ENCODE results near the gene BRK1.

DNA sequence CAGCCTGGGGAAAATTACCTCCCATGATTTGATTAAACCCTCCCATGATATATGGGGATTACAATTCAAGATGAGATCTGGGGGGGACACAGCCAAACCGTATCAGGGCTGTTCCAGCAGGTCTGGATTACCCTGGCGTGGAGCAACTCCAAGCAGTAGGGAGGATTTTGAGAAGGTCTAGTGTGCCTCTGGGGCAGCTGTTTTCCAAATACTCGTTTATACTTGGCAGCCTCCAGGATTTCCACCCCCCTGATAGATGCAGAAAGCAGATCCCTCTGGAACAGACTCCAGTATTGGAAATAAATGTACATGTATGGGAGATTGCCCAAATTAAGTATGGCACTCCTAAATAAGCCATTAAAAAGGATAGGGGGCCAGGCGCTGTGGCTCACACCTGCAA is 41.6 kb downstream of the BRK1 start:
- TF ChIP-seq TBP (optimal IDR thresholded peaks at IDR 0.05; ENCODE audit: low read depth, low read length): no peak
- no peak for TF ChIP-seq FOXP1 (CRISPR knock-in tag; IDR thresholded peaks at IDR 0.05)
- TF ChIP-seq, protein P1, sequence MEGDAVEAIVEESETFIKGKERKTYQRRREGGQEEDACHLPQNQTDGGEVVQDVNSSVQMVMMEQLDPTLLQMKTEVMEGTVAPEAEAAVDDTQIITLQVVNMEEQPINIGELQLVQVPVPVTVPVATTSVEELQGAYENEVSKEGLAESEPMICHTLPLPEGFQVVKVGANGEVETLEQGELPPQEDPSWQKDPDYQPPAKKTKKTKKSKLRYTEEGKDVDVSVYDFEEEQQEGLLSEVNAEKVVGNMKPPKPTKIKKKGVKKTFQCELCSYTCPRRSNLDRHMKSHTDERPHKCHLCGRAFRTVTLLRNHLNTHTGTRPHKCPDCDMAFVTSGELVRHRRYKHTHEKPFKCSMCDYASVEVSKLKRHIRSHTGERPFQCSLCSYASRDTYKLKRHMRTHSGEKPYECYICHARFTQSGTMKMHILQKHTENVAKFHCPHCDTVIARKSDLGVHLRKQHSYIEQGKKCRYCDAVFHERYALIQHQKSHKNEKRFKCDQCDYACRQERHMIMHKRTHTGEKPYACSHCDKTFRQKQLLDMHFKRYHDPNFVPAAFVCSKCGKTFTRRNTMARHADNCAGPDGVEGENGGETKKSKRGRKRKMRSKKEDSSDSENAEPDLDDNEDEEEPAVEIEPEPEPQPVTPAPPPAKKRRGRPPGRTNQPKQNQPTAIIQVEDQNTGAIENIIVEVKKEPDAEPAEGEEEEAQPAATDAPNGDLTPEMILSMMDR (IDR thresholded peaks at IDR 0.05 in 2 of 3, conservative IDR thresholded peaks at IDR 0.05 in 1 of 3; ENCODE audit: insufficient read depth in 2 of 3, low read depth in 1 of 3, low read length in 3 of 3): no peak
- no peak for TF ChIP-seq EP300 (IDR thresholded peaks at IDR 0.05; ENCODE audit: low read length)
- TF ChIP-seq RNF2 (IDR thresholded peaks at IDR 0.05): no peak
- TF ChIP-seq, protein P2, sequence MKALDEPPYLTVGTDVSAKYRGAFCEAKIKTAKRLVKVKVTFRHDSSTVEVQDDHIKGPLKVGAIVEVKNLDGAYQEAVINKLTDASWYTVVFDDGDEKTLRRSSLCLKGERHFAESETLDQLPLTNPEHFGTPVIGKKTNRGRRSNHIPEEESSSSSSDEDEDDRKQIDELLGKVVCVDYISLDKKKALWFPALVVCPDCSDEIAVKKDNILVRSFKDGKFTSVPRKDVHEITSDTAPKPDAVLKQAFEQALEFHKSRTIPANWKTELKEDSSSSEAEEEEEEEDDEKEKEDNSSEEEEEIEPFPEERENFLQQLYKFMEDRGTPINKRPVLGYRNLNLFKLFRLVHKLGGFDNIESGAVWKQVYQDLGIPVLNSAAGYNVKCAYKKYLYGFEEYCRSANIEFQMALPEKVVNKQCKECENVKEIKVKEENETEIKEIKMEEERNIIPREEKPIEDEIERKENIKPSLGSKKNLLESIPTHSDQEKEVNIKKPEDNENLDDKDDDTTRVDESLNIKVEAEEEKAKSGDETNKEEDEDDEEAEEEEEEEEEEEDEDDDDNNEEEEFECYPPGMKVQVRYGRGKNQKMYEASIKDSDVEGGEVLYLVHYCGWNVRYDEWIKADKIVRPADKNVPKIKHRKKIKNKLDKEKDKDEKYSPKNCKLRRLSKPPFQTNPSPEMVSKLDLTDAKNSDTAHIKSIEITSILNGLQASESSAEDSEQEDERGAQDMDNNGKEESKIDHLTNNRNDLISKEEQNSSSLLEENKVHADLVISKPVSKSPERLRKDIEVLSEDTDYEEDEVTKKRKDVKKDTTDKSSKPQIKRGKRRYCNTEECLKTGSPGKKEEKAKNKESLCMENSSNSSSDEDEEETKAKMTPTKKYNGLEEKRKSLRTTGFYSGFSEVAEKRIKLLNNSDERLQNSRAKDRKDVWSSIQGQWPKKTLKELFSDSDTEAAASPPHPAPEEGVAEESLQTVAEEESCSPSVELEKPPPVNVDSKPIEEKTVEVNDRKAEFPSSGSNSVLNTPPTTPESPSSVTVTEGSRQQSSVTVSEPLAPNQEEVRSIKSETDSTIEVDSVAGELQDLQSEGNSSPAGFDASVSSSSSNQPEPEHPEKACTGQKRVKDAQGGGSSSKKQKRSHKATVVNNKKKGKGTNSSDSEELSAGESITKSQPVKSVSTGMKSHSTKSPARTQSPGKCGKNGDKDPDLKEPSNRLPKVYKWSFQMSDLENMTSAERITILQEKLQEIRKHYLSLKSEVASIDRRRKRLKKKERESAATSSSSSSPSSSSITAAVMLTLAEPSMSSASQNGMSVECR (CRISPR knock-in tag; IDR thresholded peaks at IDR 0.05): no peak
- TF ChIP-seq, protein P3, sequence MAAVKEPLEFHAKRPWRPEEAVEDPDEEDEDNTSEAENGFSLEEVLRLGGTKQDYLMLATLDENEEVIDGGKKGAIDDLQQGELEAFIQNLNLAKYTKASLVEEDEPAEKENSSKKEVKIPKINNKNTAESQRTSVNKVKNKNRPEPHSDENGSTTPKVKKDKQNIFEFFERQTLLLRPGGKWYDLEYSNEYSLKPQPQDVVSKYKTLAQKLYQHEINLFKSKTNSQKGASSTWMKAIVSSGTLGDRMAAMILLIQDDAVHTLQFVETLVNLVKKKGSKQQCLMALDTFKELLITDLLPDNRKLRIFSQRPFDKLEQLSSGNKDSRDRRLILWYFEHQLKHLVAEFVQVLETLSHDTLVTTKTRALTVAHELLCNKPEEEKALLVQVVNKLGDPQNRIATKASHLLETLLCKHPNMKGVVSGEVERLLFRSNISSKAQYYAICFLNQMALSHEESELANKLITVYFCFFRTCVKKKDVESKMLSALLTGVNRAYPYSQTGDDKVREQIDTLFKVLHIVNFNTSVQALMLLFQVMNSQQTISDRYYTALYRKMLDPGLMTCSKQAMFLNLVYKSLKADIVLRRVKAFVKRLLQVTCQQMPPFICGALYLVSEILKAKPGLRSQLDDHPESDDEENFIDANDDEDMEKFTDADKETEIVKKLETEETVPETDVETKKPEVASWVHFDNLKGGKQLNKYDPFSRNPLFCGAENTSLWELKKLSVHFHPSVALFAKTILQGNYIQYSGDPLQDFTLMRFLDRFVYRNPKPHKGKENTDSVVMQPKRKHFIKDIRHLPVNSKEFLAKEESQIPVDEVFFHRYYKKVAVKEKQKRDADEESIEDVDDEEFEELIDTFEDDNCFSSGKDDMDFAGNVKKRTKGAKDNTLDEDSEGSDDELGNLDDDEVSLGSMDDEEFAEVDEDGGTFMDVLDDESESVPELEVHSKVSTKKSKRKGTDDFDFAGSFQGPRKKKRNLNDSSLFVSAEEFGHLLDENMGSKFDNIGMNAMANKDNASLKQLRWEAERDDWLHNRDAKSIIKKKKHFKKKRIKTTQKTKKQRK (IDR thresholded peaks at IDR 0.05; ENCODE audit: borderline replicate concordance, low read depth, low read length): no peak
- no peak for TF ChIP-seq SMARCA4 (IDR thresholded peaks at IDR 0.05)
- TF ChIP-seq TARDBP (IDR thresholded peaks at IDR 0.05): no peak
- no peak for TF ChIP-seq MTA1 (IDR thresholded peaks at IDR 0.05; ENCODE audit: borderline replicate concordance)
- no peak for TF ChIP-seq MXI1 (IDR thresholded peaks at IDR 0.05; ENCODE audit: low read depth, low read length)
- TF ChIP-seq, protein P4, sequence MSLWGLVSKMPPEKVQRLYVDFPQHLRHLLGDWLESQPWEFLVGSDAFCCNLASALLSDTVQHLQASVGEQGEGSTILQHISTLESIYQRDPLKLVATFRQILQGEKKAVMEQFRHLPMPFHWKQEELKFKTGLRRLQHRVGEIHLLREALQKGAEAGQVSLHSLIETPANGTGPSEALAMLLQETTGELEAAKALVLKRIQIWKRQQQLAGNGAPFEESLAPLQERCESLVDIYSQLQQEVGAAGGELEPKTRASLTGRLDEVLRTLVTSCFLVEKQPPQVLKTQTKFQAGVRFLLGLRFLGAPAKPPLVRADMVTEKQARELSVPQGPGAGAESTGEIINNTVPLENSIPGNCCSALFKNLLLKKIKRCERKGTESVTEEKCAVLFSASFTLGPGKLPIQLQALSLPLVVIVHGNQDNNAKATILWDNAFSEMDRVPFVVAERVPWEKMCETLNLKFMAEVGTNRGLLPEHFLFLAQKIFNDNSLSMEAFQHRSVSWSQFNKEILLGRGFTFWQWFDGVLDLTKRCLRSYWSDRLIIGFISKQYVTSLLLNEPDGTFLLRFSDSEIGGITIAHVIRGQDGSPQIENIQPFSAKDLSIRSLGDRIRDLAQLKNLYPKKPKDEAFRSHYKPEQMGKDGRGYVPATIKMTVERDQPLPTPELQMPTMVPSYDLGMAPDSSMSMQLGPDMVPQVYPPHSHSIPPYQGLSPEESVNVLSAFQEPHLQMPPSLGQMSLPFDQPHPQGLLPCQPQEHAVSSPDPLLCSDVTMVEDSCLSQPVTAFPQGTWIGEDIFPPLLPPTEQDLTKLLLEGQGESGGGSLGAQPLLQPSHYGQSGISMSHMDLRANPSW (CRISPR knock-in tag; IDR thresholded peaks at IDR 0.05): no peak

Data from K562 (cell line).